SHP77 treated with DMSO at 0.1 percent for 48 hours (cell line): ENCODE data around the gene IGDCC3.
"Not testable (repeated sequence)": the region's sequence is repeated elsewhere in the genome, so short reads cannot be mapped to it uniquely, and the experiment has no call there.

Source experiments
- DNase-seq: peaks from one replicate; lab custom pipeline; 2025; lab: John Stamatoyannopoulos, UW

The IGDCC3 gene

GRCh38 chr15:65405791-65406423 is 28.1 kb upstream of the IGDCC3 start:
- no peak for DNase-seq

- DNase-seq, result no peak
These were observed 26.5 kb upstream of the IGDCC3 start for GRCh38 chr15:65404186-65404872.

GRCh38 chr15:65402961-65403360 is 25.2 kb upstream of the IGDCC3 start:
- DNase-seq, result no peak

DNA sequence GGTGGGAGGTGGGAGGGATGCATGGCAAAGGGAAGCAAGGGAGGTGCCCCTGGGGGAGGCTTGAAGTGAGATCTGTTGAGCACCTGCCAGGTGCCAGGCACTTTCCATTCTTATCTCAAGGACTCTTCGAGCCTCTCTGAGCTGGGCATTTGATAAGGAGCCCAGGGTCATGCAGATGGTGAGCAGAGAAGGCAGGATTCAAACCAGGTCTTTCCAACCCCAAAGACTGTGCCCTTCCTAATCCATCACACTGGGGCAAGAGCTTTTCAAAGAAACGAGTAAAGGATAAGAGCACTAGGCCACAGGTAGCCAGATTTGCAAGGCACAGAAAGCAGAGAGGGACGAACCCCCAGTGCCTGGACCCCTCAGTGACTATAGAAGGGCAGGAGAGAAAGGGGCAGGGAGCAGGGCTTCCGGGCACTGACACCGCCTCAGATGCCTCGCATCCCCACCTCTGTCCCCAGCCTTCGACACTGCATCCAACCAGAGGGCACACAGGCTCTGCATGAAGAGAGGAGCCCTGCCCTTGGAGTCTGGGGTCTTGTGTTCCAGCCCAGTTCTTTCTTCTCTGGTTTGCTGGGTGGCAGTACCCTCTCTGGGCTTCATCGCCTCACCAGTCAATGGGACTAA is 23.9 kb upstream of the IGDCC3 start:
- no peak for DNase-seq

GRCh38 chr15:65400760-65401610 is 23.2 kb upstream of the IGDCC3 start:
- peak; percentile 51 for DNase-seq

DNA sequence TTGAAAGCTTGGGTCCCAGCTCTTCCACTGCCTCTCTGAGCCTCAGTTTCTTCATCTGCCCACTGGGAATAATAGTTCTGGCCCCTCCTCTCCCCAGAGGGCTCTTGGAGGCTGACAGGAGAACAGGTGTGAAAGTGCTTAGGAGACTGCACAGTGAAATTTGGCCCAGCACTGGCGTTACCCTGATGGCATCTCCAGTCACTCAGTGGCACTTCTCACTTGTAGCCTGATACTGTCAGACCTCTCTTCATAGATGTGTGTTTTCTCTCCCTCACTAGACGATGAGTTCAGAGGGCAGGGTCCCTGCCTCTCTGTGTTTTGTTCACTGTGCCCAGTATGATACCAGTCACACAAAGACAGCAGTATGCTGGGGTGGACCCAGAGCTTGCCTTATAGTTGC is 22.2 kb upstream of the IGDCC3 start:
- DNase-seq, result no peak

DNA sequence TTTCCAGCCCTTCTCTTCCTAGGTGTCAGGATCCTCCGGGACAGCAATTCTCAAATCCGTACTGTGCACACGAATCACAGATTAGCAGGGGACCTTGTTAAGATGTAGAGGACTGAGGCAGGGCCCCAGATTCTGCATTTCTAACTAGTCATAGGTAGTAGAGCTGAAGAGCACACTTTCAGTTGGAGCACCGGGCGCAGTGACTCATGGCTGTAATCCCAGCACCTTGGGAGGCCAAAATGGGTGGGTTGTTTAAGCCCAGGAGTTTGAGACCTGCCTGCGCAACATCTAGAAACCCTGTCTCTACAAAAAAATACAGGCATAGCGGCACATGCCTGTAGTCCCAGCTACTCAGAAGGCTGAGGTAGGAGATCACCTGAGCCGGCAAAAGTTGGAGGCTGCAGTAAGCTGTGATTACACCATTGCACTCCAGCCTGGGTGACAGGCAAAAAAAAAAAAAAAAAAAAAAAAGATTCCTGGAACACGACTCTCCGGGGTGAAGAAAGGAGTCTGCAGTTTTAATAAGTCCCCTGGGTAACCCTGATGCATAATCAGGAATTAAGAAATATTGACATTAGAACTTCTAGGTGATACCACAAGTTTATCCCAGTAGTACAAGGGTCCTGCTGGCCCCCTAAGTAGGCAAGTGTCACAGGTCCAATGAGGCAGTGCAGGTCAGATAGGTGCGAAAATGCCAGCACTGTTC is 21.4 kb upstream of the IGDCC3 start:
- DNase-seq, result no peak

GRCh38 chr15:65398486-65398885 is 20.7 kb upstream of the IGDCC3 start:
- not testable (repeated sequence) for DNase-seq

GRCh38 chr15:65396965-65397317 is 19.1 kb upstream of the IGDCC3 start:
- DNase-seq, result no peak

- DNase-seq, result no peak
These were observed 18.6 kb upstream of the IGDCC3 start for GRCh38 chr15:65396283-65396964.

GRCh38 chr15:65395567-65396202 is 17.9 kb upstream of the IGDCC3 start:
- DNase-seq, result no peak

DNA sequence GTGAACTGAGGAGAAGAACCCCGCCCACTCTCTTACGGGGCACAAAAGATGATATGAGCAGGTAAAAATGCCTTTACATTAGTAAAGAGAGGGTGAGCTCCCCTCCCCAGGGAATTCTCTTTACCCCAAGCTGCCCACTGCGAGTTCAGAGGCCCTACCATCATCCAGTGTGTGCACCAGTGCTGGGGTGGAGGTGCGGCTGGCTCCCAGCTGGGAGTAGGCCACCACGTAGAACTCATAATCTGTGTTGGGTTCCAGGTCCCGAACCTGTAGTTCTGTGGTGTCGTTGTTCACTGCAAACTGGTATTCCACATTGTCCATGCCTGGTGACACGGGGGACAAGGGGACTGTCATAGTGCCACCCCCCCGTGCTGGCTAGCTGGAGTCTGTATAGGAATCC is 17.1 kb upstream of the IGDCC3 start:
- no peak for DNase-seq

GRCh38 chr15:65394280-65394789 is 16.5 kb upstream of the IGDCC3 start:
- DNase-seq, result no peak

DNA sequence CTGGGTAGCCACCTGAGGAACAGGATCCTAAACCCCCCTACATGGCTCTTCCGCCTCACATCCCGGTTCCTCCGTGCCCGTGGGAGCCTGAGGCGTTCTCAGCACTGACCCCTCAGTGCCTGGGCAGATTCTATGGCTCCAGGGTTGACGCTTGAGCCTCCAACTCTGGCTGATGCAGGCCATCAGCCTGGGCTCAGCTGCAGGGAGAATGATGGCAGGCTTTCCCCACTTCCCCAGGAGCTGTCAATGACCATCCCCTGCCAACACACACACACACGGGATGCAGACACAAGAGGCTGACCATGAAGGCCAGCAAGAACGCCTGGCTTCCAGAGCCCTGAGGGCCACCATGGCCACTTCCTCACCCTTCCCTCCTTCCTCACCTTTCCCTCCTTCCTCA is 15.8 kb upstream of the IGDCC3 start:
- no peak for DNase-seq

DNA sequence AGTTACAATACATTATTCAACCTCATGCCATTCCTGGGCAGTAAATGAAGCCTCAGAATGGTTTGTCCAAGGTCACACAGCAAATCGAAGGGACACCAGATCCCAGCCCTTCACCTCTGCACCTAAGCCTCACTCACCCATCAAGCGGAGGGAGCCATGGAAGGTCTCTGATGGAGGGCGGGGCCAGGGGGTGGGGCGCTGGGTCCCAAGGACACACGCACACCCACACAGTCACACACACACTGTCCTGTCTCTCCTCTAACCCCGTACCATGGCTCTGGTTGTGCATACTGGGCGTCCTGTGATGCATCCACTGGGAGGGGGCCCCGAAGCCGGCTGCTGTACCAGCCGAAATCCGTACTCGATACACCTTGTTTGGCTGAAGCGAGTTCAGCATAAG is 15.3 kb upstream of the IGDCC3 start:
- no peak for DNase-seq

GRCh38 chr15:65392368-65392767 is 14.6 kb upstream of the IGDCC3 start:
- DNase-seq, result no peak

GRCh38 chr15:65391732-65392131 is 13.9 kb upstream of the IGDCC3 start:
- DNase-seq, result no peak

DNA sequence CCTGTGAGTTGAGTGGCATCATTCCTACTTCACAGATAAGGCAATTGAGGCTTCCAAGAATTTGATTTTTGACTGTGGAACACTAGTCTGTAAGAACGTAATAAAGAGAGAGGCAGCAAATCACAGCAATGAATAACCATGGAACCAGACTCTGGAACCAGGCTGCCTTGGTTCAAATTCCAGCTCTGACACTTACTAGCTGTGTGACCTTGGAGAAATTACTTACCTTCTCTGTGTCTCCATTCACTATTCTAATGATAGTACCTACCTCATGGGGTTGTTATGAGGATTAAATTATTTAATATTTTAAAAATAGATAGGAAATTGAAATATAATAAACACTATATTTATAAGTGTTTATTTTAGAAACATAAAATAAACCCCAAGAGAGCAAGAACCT is 12.6 kb upstream of the IGDCC3 start:
- no peak for DNase-seq

GRCh38 chr15:65389226-65389625 is 11.4 kb upstream of the IGDCC3 start:
- no peak for DNase-seq

DNA sequence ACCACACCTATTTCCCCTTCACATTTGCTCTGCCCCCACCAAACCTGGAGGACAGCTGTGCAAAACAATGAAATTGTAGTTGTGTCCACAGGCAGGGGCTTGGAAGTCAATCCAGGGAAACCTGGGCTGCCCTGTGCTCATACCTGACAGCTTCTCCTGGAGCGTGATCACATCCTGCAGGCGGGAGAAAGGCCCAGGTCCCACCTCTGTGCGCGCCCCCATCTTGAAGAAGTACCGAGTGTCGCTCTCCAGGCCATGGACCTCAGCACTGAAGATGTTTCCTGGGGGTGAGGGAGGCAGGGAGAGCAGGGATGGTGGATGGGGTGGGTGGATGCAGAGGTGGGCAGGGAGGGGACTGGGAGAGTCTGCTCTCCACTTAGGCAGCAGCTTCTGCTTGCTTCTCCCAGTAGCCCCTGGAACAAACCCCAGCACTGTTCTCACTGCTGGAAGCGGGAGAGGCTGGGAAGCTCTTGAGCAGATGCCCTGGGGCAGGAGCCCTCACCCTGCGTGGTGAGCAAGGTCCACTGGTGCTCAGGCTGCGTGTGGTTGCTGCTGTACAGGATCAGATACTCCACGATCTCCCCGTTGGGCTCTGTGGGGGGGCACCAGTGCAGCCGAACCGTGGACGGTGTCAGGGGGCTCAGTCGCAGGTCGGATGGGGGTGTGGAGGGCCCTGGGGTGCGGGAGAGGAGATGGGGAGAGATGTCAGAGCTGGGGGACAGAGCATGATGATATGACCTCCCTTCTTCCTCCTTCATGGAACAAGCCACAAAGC is 10.7 kb upstream of the IGDCC3 start:
- no peak for DNase-seq
